AG04449 (cell line): Measurements from ENCODE around the gene CACNG7.

Experiments used
- CTCF ChIA-PET: fragments of 350-600 bp; formaldehyde crosslinking; extraction: SDS; loops from one replicate; lab custom pipeline; 2021; ENCODE audit warnings: antibody characterized with exemption; lab: Yijun Ruan, JAX
- POLR2A ChIA-PET: fragments of 400-600, 350-600 bp; formaldehyde crosslinking; extraction: SDS; loops from one replicate; lab custom pipeline; 2020; ENCODE audit warnings: antibody characterized with exemption, inconsistent platforms; lab: Yijun Ruan, JAX
- DNase-seq: peaks from one replicate; pipeline ENCODE4 v3.0.0-alpha.2; 2010; ENCODE audit warnings: low read depth, low spot score
- H3K4me3 ChIP-seq: 2 replicates; pipeline ENCODE4 v1.5.1; 2011; ENCODE audit warnings: low read depth, mild to moderate bottlenecking, control low read depth, low read length
- TF ChIP-seq, protein P1 (sequence below): IDR thresholded peaks from one replicate; pipeline ENCODE4 v1.5.1; 2011; ENCODE audit warnings: mild to moderate bottlenecking, moderate library complexity, low read length, control low read depth, inconsistent platforms; ENCODE audit not compliant: insufficient read depth; ENCODE audit errors: missing control alignments

Gene CACNG7

DNA sequence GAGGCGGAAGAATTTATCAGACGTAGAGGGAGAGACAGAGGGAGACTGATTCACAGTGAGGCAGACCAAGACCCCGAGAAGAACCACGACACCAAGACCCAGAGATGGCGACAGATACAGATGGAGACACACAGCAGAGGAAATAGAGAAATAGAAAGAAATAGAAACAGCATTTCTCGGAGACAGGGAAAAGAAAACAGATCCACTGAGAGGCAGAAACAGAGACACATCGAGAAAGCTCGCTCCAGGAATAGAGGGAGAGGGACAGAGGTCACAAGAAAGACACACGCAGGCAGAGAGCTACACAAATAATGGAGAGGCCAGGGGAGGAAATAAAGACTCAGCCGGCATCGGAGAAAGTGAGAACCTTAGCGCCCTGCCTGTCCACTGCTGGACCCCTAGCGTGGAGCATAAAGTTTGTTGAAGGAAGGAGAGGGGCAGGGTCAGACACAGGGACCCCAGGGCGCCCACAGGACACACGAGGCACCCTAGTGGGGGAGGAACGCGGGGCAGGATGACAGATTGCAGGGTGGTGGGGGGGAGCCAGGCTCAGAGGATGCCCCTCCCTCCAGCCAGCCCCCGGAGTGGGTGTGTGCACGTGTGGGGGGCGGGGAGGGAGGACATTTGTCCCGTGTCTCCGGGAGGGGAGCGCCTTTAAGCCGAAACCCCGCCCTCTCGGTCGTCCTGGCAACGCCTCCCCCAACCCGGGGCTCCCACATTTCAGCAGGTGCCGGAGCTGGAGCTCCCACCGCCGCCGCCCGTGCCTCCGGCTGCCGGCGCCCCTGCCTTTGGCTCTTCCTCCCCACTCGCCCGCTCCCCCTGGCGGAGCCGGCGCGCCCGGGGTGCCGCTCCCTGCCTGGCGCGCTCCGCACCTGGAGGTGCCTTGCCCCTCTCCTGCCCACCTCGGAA lies 27.3 kb upstream of the CACNG7 start, which contains the start of gene PRKCG:
PRKCG (plus strand) TSS at position 716 of the 909 bp plus-strand sequence. CDS start 298 bp downstream, outside the sequence.
- ChIA-PET POLR2A (no interaction called here), CTCF (interaction anchor here (0.8 to 1.6 kb wide), 4 partner anchors 15 to 111 kb away, joined by 3 to 4 read pairs (median 4); no protein-coding TSS in a partner anchor)
- DNase-seq, result no peak
- peak within 1 kb of the TSS; percentile 46 for H3K4me3 ChIP-seq
- TF ChIP-seq, protein P1, sequence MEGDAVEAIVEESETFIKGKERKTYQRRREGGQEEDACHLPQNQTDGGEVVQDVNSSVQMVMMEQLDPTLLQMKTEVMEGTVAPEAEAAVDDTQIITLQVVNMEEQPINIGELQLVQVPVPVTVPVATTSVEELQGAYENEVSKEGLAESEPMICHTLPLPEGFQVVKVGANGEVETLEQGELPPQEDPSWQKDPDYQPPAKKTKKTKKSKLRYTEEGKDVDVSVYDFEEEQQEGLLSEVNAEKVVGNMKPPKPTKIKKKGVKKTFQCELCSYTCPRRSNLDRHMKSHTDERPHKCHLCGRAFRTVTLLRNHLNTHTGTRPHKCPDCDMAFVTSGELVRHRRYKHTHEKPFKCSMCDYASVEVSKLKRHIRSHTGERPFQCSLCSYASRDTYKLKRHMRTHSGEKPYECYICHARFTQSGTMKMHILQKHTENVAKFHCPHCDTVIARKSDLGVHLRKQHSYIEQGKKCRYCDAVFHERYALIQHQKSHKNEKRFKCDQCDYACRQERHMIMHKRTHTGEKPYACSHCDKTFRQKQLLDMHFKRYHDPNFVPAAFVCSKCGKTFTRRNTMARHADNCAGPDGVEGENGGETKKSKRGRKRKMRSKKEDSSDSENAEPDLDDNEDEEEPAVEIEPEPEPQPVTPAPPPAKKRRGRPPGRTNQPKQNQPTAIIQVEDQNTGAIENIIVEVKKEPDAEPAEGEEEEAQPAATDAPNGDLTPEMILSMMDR, result peak; percentile 54

GRCh38 chr19:53882391-53883050 lies 26.6 kb upstream of the CACNG7 start:
- TF ChIP-seq, protein P1, result no peak
- peak overlapping the region; percentile 46; the same call in 1 of the 2 replicates for H3K4me3 ChIP-seq
- POLR2A ChIA-PET, result no interaction called here
- CTCF ChIA-PET, result interaction anchor here (0.8 to 1.6 kb wide), 3 partner anchors 16 to 67 kb away, joined by 3 to 4 read pairs (median 4); no protein-coding TSS in a partner anchor
- no peak for DNase-seq

GRCh38 chr19:53883231-53883661 lies 25.8 kb upstream of the CACNG7 start:
- DNase-seq, result no peak
- no peak overlapping the region for H3K4me3 ChIP-seq
- CTCF ChIA-PET, result interaction anchor here (1.2 kb wide), 1 partner anchor 15 kb away, joined by 3 read pairs; no protein-coding TSS in a partner anchor
- TF ChIP-seq, protein P1, result no peak
- POLR2A ChIA-PET, result no interaction called here

DNA sequence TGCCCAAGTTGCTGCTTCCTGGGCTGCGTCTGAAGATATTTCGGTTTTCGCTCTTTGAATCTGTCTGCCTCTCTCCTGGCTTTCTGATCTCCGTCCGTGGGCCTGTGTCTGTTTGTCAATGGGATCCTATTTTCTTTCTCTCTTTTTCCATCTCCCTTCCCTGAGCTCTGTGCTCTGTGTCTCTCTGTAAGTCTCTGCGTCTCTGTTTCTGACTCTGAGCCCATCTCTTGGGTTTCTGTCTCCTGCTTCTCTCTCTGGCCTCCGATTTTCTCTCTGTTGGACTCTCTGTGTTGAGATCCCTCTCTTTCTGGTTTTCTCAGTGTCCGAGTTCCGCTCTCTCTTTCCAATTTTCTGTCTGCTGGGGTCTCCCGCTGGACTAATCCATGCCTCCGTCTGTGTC lies 25.3 kb upstream of the CACNG7 start:
- CTCF ChIA-PET, result interaction anchor here (1.2 to 2.3 kb wide), 2 partner anchors 14 to 23 kb away, joined by 3 to 5 read pairs; no protein-coding TSS in a partner anchor
- POLR2A ChIA-PET, result no interaction called here
- TF ChIP-seq, protein P1, result no peak
- no peak for DNase-seq
- H3K4me3 ChIP-seq, result no peak overlapping the region

GRCh38 chr19:53884256-53884655 lies 24.8 kb upstream of the CACNG7 start:
- POLR2A ChIA-PET, result no interaction called here
- TF ChIP-seq, protein P1, result no peak
- no peak overlapping the region for H3K4me3 ChIP-seq
- DNase-seq, result no peak
- CTCF ChIA-PET, result interaction anchor here (0.7 to 2.3 kb wide), 3 partner anchors 14 to 23 kb away, joined by 3 to 5 read pairs (median 3); partner anchors contain the start of gene MYADM
